HG02970 (cell line): ENCODE measurements around the gene LRRK2.
"Not testable (repeated sequence)": the region's sequence is repeated elsewhere in the genome, so short reads cannot be mapped to it uniquely, and the experiment has no call there.

Experiments used
- ATAC-seq: cut with Tn5 transposase; IDR thresholded peaks from one replicate; pipeline ENCODE4 v1.9.1; 2021; ENCODE audit warnings: mild to moderate bottlenecking, moderate library complexity, moderate number of reproducible peaks; ENCODE audit not compliant: unreplicated experiment, low FRiP score

Gene LRRK2

DNA sequence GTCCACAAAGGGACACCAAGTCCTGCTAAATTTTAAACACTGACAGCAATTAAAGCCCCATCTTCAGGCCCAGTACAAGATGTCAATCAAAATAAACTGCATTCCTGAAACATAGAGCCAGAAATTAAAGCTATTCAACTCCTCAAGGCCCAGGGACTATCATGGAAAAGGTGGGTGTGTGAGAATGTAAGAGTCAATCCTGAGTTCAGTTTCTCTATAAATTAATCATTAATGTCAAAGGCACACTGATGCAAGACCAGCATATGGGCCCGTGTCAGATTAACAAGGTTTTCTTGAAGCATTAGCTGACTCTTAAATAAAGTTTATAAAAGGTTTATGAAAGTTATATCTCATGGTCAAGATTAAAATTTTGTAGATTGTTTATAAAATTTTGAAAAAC, 13.6 kb upstream of the LRRK2 start:
- not testable (repeated sequence) for ATAC-seq

DNA sequence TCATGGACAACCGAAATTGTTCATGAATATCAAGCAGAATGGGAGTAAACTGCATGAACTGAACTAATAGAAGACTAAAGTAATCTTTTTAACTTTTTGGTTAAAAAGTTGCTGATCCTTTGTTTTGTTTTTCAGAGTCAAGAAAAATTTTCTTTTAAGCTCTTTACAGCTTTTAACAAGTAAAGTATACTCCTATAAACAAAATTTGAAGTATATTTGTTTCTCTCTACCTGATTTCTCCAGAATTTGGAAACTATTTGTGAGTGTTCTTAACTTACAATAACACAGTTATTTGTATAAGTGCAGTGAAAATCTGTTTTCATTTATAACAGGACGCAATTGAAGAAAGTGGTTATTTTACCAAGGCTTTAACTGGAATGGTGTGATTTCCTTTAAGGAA, 12.2 kb upstream of the LRRK2 start:
- no peak for ATAC-seq

GRCh38 chr12:40215982-40216381, 8.8 kb upstream of the LRRK2 start:
- no peak for ATAC-seq

- ATAC-seq, result no peak
Observed at GRCh38 chr12:40216516-40217288, 8.1 kb upstream of the LRRK2 start.

DNA sequence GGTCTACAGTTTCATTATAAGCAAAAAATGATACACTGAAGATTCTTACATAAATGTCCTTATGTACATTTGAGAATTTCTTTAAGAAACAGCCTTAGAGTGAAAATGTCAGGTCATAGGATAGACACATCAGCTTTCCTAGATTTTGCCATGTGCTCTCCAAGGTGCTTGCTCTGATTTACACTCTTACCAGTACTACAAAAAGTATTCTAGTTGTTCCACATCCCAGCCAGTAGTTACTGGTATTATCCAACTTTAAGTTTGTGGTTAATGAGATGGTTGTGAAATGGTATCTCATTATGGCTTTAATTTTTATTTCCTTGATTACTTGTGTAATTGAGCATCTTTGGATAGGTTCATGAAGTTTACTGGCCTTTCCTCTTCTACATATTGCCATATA, 5.0 kb upstream of the LRRK2 start:
- ATAC-seq, result no peak

DNA sequence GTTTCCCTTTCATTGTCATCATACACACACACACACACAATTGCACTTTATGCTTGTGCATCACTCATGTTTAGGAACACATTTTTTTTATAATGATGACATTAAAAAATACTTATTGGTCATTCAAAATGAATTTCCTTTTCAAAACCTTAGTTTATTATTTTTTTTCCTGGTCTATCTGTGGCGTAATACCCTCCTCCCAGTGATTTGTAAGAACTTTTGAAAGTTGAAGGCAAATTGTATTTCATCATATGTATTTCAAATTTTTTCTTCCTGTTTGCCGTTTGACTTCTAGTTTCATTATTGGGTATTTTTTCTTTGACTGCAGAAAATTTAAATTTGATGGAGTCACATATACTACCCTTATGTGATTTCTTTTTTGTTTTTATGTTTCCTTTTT, 2.5 kb upstream of the LRRK2 start:
- ATAC-seq, result no peak

- ATAC-seq, result no peak
Observed at GRCh38 chr12:40223646-40224045, 1.2 kb upstream of the LRRK2 start.

DNA sequence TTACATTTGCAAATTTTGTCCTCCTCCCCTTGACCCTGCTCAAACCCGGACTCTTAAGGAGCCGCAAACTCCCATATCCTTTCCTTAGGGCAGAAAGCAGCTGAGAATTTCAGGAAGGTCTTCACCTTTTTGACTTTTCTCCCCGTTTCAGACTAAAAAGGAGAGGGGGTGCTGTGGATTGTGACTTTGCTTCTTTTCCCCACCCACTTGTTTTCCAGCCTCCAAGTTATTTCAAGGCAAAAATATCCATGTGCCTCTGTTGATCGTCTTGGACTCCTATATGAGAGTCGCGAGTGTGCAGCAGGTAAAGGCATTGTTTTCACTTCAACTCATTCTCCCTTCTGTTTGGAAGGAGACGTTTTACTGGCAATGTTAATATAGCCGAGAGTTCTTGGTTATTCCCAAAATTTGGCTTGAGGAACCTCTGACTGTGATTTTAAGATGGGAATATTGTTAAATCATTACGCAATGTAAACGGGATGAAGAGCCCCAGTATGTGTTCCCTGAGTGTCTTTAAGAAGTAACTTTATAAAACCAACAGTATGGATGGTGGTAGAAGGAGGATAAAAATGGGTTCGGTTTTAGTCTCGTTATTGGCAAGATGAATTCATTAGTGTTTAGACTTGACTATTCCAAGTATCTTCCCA, 663 bp downstream of the LRRK2 start:
- no peak for ATAC-seq

- peak; percentile 49 for ATAC-seq
Observed at GRCh38 chr12:40225984-40226602, 1.3 kb downstream of the LRRK2 start.

DNA sequence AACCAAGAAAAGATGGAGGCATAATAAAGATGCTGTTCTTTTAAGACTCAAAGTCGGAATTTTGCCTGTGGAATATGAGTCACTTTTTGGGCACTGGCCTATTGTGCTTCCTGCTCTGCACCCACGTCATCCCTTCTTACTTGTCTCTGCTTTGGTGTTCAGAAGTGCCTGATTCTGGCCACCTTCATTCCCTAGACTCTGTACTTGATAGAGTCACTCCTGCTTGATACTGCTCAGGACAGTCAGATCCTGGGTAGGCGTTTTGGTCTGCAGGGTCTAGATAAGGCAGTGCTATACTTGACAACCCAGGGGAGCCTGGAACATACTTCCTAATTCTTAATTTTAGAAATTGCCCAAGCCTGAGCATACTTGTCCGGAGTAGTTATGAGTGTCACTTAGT, 1.9 kb downstream of the LRRK2 start:
- peak; percentile 22 for ATAC-seq

- no peak for ATAC-seq
Observed at GRCh38 chr12:40227447-40227846, 2.6 kb downstream of the LRRK2 start.

DNA sequence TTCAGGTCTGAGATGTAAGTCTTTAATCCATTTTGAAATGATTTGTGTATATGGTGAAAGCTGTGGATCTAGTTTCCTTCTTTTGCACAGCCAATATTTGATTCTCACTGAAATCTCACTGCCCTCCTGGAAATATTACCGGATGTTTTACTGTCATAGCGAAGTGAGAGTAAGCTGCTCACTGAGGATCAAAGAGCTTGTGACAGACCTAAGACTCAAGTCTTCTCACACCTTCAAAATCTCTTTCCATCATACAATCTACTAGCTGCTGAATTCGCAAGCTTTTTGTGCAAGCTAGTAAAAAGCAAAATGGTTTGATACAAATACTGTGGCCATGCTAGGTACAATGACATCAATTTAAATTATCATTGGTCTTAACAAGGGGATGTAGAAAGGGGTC, 3.9 kb downstream of the LRRK2 start:
- no peak for ATAC-seq

DNA sequence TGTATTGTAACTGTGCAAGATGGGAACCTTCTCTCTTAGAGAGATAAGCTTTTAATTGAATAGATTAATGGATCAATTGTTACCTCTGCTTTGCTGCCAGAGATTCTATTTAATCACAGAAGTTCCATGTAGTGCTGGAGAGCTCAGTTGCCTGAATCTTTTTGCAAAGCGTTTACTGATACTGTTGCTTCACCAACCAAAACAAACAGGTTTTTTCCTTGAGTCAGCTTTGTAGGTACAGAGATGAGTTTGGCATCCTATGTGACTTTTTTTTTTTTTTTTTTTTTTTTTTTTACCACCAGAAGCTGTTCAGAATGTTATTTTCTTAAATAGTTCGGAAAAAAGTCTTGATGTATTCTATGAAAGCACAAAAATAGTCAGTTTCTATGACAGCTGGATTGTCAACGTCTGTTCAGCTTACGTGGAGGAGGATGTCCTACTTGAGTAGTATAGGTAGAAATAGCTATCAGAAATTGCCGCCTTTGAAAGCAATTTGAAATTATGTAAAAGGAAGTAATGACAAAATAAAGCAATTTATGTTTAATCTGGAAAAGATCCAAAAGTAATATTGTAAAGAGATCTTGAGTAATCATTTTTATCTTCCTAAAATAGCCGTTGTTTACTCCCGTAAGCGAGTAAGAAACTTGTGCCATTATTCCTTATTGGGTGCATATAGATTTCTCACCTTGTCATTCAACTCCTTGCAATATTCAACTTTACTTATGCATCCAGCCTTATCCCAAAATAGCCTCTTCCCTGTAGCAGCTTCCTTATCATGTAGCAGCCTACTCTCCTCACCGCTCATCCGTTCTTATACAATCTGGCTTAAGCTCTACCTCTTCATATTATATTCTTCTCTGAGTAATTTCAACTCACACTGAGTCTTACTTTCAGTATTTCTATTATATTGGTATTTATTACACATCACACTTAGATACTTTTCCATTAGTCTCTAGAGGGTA, 5.2 kb downstream of the LRRK2 start:
- ATAC-seq, result no peak

DNA sequence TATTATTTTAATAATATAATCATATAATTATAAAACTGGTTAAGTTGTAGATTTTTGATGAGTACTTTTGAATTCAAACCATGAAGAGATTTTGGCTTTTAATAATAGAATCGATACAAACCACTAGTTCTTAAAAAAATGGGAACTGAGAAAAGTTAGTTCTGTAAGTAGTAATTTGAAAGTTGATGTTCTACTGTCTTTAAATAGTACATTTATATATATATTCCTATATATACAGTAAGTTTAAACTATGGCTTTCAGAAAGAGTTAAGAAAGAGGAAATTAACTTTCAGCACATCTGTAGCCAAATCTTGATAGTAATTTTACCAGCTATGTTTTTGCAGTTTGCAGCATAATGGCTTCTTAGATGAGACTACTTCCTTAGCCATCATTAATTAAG, 7.8 kb downstream of the LRRK2 start:
- no peak for ATAC-seq

DNA sequence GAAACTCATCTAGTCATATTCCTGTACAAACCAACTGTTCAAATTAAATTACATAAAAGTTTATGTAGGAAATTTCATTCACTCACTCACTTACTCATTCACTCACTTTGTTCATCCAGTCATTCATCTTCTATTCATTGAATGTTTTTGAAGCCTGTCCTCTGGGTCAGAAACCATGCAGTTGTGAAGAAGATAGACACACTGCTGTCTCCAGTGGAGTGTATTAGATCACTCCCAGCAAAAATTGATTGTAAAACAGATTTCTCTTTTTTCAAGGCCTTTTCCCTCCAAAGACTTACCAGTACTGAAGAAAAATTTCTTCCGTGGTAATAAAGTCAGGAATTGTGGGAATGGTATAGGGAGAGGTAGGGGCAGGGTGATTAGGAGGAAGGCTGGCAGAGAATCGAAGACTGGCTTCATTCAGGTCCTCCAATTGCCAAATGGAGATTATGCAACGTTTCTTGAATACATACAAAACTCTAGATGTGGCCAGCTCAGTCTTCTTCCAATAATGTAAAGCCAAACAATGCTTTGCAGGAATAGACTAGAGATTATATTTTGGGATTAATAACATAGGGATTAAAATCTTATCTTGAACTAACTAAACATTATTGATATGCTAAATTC, 9.1 kb downstream of the LRRK2 start:
- no peak for ATAC-seq

GRCh38 chr12:40236357-40236850, 11.6 kb downstream of the LRRK2 start:
- no peak for ATAC-seq

DNA sequence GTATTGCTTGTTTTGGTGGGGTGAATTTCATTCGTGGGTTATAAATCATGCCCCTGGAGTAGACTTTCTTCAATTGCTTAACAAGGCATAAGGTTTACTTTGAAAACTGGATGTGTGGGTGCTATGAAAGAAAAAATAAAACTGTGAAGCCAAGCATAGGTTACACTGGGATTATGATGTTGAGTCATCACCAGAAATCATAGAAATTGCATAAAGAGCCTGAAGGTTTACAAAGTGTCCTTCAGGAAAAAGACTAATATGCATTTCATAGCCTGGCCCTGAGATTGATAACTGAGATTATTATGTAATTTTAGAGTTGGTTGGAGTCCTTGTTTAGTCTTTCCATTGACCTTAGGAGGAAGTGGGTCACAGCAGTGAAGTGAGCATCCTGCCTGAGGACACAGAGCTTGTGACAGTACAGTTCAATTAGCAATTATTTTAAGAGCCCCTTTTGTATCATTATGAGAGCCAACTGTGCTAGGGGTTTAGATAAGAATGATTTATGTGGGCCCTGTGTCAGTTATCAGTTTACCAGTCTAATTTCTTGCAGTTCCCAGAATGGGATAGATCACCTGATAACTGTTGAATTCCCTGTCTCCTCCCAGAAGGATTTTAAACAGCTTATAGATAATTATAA, 13.6 kb downstream of the LRRK2 start:
- no peak for ATAC-seq

DNA sequence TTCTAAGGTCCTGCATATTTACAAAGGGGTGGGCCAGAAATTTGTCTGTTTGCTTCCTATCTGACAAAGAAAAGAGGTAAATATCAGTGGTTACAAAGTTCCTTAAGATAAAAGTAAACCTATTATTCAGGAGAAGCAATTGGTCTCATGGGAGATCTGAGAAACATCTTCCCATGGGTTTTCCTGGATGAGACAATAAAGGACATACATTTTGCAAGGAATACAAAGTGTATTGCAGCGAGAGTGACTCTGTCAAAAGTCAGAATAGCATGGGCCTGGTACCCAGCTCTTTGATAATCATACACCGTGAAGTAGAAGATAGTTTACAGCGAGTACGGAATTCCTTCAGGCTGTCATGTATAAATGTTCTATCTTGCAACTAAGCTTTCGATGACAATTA, 14.2 kb downstream of the LRRK2 start:
- no peak for ATAC-seq

DNA sequence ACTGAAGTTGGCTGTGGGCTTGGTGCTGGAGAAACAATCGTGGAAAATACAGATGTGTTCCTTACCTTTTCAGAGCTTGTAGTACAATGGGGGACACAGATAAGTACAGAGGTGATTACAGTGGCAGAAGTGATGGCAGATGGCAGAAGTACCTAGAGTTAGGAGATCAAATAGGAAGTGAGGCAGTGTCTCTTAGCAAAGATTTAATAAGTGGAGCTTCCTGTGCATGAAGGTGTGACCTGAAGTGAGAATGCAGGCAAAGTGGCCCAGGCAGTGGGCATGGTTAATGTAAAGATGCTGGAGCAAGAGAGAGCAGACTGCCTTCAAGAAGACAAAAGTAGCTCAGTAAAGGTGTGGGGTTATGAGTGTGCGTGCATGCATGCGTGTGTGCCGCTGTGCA, 16.0 kb downstream of the LRRK2 start:
- ATAC-seq, result no peak

DNA sequence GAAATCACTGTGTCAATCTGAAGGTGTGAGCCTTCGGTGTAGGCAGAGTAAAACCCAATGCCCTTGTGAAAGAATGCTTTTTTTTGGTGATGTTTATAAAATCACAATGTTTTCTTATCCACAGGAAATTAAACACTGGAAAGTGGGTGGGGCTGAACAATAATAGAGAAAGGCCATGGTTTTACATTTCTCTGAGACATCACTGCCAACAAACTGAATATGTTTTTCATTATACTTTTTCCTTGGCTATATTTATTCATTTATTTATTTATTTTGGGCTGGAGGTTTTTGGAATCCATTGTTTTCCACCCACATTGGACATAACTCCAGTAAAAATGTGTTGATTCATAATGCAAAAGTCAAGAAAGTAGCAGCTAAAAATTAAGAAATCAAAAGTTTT, 16.9 kb downstream of the LRRK2 start:
- ATAC-seq, result no peak
